Muscle layer of colon (tissue), 2 donors: ENCODE measurements around the gene TCERG1L.
"Not testable (repeated sequence)": the region's sequence is repeated elsewhere in the genome, so short reads cannot be mapped to it uniquely, and the experiment has no call there.

Experiments used
- H3K27ac ChIP-seq: one replicate; pipeline ENCODE4 v1.7.0; 2013; ENCODE audit warnings: low read depth, mild to moderate bottlenecking, low read length, moderate library complexity
- H3K27me3 ChIP-seq, 2 donors: one replicate each; pipeline ENCODE4 v1.7.0; 2013; ENCODE audit warnings: low read length in 2 of 2, mild to moderate bottlenecking in 2 of 2; ENCODE audit not compliant: insufficient read depth in 2 of 2, control insufficient read depth in 1 of 2
- H3K36me3 ChIP-seq: one replicate; pipeline ENCODE4 v1.7.0; 2013; ENCODE audit warnings: mild to moderate bottlenecking, low read length; ENCODE audit not compliant: insufficient read depth
- H3K4me1 ChIP-seq: one replicate; pipeline ENCODE4 v1.7.0; 2013; ENCODE audit warnings: mild to moderate bottlenecking, low read length; ENCODE audit not compliant: insufficient read depth
- H3K4me3 ChIP-seq, 2 donors: one replicate each; pipeline ENCODE4 v1.7.0; 2013; ENCODE audit warnings: low read length in 2 of 2, low read depth in 1 of 2, mild to moderate bottlenecking in 1 of 2, moderate library complexity in 1 of 2
- H3K9ac ChIP-seq: one replicate; pipeline ENCODE4 v1.7.0; 2013; ENCODE audit warnings: low read length
- H3K9me3 ChIP-seq: one replicate; pipeline ENCODE4 v1.7.0; 2013; ENCODE audit warnings: mild to moderate bottlenecking, low read length
- donor health status: abdominal sarcoma.
- donor health status: Adenocarcinoma of cecum.

The TCERG1L gene

DNA sequence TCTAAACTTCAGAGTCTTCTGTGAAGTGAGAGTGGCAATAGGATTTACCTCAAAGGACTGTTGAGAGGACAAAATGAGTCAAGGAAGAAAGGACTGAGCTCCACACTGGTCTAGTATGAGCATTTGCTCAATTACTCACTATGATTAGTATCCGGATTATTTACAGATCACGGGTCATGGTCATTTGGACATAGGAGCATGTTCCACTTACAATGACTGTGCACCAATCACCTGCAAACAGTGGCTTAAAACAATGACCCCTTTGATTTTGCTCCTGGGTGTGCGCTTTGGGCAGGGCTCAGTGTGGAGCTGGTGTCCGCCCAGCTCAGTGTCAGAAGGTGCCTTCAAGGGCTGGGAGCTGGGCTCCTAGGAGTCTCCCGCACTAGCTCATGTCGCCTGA is 225.4 kb downstream of the TCERG1L start:
- no peak overlapping the region for H3K27ac ChIP-seq
- H3K4me3 ChIP-seq = no peak overlapping the region
- no peaks in the 10 kb centered on the region for H3K36me3 ChIP-seq
- no peaks in the 10 kb centered on the region for H3K4me1 ChIP-seq
- H3K27me3 ChIP-seq = no peaks in the 10 kb centered on the region
- H3K9me3 ChIP-seq = no peaks in the 10 kb centered on the region
- no peak overlapping the region for H3K9ac ChIP-seq

DNA sequence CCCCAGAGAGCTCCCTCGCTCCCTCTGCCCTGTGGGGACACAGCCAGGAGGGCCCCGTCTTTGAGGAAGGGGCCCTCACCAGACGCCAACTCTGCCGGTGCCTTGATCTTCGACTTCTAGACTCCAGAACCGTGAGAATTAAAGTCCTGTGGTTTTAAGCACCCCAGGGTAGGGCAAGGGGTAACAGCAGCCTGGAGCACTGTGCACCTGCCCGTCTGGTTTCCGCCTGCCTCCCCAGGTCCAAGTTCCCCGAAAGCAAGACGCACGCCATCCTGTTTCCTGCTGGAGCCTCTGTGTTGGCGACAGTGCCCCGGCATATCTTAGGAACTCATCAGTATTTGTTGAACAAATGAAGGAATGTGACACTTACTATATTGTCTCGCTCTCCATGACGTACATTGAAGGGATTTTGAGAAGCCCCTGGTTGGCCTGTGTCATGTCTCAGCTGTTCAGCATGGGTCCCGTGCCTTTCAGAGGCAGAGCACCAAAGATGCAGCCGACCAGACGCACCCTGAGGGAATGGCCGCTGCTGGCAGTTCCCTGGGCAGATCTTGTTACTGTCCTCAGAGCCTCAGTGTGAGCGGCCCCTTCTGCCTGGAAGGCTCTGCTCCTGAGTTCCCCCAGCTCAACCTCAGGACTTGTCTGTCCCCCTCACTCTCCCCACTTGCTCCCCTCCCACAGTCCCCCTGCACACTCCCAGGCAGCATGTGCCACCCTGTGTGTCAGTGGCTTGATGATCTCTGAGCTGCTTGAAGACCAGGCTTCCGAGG is 226.2 kb downstream of the TCERG1L start:
- Histone ChIP-seq H3K27me3 (no peaks in the 10 kb centered on the region), H3K9me3 (no peaks in the 10 kb centered on the region), H3K4me3 (no peak overlapping the region), H3K9ac (no peak overlapping the region), H3K36me3 (no peaks in the 10 kb centered on the region), H3K4me1 (no peaks in the 10 kb centered on the region), H3K27ac (no peak overlapping the region)

DNA sequence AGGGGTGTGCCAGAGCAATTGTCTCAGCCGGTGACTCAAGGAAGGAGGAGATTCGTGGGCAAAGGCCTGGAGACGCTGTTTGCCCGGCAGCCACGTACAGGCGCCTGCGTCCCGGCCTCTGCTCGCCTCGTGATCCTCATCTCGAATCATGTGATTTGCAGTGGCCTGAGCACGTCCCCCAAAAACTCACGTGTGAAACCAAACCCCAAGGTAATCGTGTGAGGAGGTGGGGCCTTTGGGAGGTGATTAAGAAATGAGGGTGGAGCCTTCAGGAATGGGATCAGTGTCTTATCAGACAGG is 226.8 kb downstream of the TCERG1L start:
- H3K36me3 ChIP-seq = no peaks in the 10 kb centered on the region
- no peaks in the 10 kb centered on the region for H3K9me3 ChIP-seq
- no peak overlapping the region for H3K27ac ChIP-seq
- H3K4me3 ChIP-seq = no peak overlapping the region
- H3K9ac ChIP-seq = no peak overlapping the region
- H3K4me1 ChIP-seq = no peaks in the 10 kb centered on the region
- no peaks in the 10 kb centered on the region for H3K27me3 ChIP-seq

DNA sequence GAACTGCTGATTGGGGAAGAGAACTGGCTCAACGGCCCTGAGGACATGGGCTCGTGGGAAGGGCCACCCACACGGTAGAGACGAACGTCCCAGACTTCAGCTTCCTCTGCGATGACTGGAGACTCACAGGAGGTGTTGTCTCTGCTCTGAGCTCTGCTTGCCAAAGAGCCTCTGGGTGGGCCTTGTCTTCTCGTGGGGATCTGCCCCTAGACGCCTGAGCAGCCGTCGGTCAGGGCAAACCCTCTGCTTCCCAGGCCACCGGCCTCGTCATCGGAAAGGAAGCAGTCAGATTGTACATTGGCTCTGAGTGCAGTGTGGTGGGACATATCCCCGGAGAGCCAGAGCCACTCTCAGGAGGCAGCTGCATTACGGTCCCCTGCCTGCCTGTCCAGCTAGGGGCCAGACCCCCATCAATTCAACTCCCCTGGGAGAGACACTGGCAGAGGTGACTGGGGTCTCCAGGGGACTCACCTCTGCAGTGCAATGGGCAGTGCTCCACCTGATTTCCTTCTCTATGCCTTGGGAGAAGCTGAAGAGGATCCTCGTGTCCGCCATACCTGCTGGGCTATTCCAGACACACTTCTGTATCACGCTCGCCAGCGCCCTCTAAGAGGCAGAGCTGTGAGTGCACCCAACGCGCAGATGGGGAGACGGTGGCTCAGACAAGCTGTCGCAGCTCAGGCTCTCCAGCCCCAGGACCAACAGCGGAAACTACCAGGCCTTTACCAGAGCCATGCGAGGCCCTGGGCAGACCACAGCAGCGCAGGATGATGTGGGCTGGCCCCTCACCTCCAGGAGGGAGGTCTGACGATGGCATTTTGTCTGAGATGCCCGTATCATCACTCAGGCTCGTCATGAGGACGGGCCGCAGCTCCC is 227.4 kb downstream of the TCERG1L start:
- H3K9ac ChIP-seq = no peak overlapping the region
- no peaks in the 10 kb centered on the region for H3K9me3 ChIP-seq
- H3K27ac ChIP-seq = no peak overlapping the region
- no peaks in the 10 kb centered on the region for H3K27me3 ChIP-seq
- H3K4me3 ChIP-seq = no peak overlapping the region
- no peaks in the 10 kb centered on the region for H3K36me3 ChIP-seq
- H3K4me1 ChIP-seq = no peaks in the 10 kb centered on the region

DNA sequence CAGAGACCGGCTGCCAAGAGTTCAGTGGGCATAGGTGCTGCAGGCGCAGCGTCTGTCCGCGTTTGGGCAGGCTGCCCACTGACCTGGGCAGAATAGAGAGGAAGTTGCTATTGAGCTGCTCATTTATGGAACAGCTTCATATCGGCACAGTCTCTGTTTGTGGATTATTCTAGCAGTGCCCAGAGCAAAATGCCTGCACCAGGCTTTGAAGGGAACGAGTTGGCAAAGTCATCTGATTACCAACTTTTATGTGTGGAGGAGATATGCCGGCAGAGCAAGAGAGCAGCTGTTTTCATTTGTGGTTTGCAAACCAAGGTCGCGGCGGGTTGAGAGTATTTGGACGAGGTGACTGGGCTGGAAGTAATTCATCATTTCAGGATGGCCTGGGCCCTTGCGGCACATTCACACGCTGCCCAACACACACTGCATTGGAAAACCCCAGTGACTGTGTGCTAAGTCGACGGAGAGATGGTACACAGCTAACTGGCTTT is 228.5 kb downstream of the TCERG1L start:
- H3K27ac ChIP-seq = no peak overlapping the region
- no peaks in the 10 kb centered on the region for H3K9me3 ChIP-seq
- H3K36me3 ChIP-seq = no peaks in the 10 kb centered on the region
- no peaks in the 10 kb centered on the region for H3K4me1 ChIP-seq
- no peaks in the 10 kb centered on the region for H3K27me3 ChIP-seq
- no peak overlapping the region for H3K4me3 ChIP-seq
- H3K9ac ChIP-seq = no peak overlapping the region

DNA sequence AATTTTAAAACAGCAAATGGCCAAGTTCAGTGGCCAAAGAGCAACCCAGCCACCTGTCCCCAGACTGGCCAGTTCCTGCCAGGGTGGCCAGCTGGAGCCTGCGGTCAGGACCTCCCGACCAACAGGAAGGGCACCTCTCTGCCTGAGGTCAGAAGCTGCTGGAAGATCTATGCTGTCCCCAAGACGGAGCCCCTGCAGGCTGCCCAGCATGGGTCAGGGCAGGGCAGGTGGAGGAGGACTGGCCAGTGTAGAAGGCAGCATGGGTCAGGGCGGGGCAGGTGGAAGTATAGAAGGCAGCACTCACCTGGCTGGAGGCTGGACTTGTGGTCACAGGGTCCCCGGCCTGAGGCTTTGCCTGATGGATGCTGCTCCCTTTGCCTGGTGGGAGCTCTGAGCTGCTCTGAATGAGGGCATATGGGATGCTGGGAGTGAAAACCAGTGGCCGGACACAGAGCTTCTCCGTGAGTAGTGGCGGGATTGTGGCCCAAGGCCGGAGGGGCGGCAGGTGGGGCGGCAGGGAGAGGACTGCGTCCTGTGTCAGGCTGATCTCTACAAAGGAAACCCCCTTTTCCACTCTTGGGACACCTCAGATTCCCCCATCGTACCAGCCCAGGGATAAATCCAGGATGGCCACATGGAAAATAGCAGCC is 229.2 kb downstream of the TCERG1L start:
- H3K27me3 ChIP-seq = no peaks in the 10 kb centered on the region
- H3K36me3 ChIP-seq = no peaks in the 10 kb centered on the region
- H3K9me3 ChIP-seq = no peaks in the 10 kb centered on the region
- no peak overlapping the region for H3K4me3 ChIP-seq
- H3K9ac ChIP-seq = no peak overlapping the region
- H3K4me1 ChIP-seq = no peaks in the 10 kb centered on the region
- H3K27ac ChIP-seq = no peak overlapping the region

DNA sequence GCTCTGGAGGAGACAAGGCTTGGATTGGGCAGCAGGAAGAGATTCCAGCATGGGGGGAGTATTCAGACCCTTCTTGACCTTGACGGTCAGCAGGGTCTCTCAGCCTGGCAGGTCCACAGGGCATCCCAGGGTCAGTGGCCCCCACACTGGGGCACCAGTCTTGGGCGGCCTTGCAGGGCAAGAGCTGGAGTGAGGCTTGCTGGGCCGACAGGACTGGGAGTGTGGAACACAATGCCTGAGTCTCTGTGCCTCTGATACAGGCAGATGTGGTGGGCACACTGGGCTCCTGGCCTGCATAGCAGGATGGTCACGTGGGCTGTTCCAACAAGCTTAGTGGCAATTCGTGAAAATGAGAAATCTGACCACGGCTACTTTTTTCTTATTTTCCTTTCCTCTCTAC is 229.7 kb downstream of the TCERG1L start:
- H3K4me1 ChIP-seq = no peaks in the 10 kb centered on the region
- no peak overlapping the region for H3K27ac ChIP-seq
- no peaks in the 10 kb centered on the region for H3K36me3 ChIP-seq
- H3K4me3 ChIP-seq = no peak overlapping the region
- no peaks in the 10 kb centered on the region for H3K27me3 ChIP-seq
- H3K9me3 ChIP-seq = no peaks in the 10 kb centered on the region
- H3K9ac ChIP-seq = no peak overlapping the region

DNA sequence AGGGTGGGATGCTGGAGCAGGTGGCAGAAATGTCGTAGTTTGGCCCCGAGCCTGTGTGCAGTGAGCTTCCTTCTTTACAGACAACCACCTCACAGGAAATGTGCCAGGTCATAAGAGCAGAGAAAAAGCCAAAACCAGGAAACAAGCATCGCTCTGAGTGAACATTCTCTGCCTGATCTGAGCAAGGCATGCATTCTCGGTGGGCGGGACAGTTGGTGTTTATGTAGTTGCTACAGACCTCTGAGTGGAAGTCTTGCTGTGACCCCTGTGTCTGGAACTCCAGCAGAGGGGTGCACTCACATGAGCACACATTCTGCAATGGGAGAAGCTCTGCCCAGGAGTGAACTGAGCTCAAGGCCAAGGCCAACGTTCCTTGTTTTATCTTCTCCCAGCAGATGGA is 230.1 kb downstream of the TCERG1L start:
- no peaks in the 10 kb centered on the region for H3K4me1 ChIP-seq
- no peaks in the 10 kb centered on the region for H3K27me3 ChIP-seq
- no peaks in the 10 kb centered on the region for H3K36me3 ChIP-seq
- H3K27ac ChIP-seq = no peak overlapping the region
- H3K9ac ChIP-seq = no peak overlapping the region
- no peaks in the 10 kb centered on the region for H3K9me3 ChIP-seq
- no peak overlapping the region for H3K4me3 ChIP-seq

DNA sequence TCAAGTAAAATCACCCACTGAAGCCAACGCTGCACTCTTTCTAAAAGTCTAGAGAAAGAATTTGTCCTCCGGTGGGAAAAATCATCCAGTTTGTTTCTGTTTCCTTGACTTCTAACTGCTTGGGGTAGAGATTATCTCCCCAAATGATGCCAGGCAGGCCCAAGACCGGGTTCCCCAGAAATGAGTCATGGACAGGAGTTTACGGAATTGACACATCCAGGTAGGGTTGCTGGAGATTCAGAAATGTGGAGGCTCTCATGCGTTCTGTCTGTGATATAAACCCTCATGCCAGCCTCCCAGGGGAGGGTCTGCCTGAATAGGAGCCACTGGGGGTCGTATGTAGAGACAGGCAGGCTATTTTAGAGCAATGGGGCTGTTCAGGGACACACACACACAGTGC is 230.9 kb downstream of the TCERG1L start:
- H3K9me3 ChIP-seq = no peaks in the 10 kb centered on the region
- H3K27me3 ChIP-seq = no peaks in the 10 kb centered on the region
- H3K27ac ChIP-seq = no peak overlapping the region
- no peaks in the 10 kb centered on the region for H3K4me1 ChIP-seq
- H3K9ac ChIP-seq = no peak overlapping the region
- no peaks in the 10 kb centered on the region for H3K36me3 ChIP-seq
- no peak overlapping the region for H3K4me3 ChIP-seq

DNA sequence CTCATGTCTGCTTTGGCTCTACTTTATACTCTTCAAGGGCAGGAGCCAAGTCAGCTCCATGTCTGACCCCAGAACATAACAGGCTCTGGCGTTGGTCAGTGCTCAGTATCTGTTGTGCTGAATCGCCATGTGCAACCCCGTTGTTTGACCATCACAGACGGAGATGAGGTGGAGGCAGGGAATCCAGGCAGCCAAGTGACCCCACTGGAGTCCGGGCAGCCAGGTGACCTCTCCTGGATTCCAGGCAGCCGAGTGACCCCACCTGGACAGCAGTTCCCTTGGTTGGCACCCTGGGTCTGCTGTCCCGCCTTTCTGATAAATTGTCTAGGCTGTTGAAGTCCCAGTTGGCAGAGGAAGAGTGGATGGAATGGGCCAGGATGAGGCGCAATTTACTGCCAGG is 232.2 kb downstream of the TCERG1L start:
- Histone ChIP-seq H3K36me3 (no peaks in the 10 kb centered on the region), H3K27ac (no peak overlapping the region), H3K9ac (no peak overlapping the region), H3K9me3 (no peaks in the 10 kb centered on the region), H3K27me3 (no peaks in the 10 kb centered on the region), H3K4me3 (no peak overlapping the region), H3K4me1 (no peaks in the 10 kb centered on the region)

DNA sequence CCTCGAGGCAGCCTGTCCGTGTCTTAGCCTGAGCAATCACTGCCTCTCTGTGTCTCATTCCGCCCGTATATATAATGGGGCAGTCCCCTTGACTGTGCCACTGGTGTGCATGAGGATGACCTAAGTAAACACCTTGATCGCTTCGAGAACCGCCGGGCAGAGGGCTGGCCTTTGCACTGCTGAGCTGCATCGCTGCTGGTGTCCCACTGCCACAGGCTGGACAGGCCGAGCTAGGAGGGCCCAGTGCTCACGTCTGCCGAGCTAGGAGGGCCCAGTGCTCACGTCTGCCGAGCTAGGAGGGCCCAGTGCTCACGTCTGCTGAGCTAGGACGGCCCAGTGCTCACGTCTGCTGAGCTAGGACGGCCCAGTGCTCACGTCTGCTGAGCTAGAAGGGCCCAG is 232.6 kb downstream of the TCERG1L start:
- not testable (repeated sequence) for H3K4me3 ChIP-seq, H3K9me3 ChIP-seq, H3K9ac ChIP-seq, H3K27me3 ChIP-seq, H3K4me1 ChIP-seq, H3K27ac ChIP-seq, H3K36me3 ChIP-seq
